ENCODE results near the gene RSPH6A.

RSPH6A gene

DNA sequence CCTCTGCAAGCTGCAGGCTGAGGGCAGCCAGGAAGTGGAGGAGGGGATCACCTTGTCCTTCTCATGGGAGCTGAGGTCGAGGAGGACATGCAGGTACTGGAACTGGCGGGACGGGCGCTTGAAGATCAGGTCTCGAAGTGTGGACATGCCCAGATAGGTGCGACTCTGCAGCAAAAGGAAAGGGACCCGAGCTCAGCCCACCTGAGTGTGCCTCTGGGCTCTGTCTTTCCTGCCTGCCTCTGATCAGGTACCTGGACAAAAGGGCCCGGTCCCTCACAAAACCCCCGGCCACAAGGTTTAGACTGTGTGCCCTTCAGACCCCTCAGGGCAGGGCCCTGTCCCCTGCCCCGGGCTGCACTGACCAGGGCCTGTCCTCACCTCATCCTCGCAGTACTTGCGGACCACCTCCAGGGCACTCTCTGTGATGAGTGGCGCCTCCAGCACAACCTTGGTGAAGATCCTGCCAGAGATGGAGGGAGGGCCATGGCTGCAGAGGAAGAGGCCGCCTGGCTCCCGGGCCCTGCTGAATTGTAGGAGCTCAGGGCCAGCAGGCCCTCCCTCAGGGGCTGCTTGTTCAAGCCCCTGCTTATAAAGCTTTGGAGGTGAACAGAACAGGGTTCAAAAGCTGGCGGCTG is 12.5 kb upstream of the RSPH6A start:
- Histone ChIP-seq H2BK15ac (replicated peaks; ENCODE audit: low read depth) (no peak overlapping the region), H4K5ac (ENCODE audit: low read length) (no peak overlapping the region)

DNA sequence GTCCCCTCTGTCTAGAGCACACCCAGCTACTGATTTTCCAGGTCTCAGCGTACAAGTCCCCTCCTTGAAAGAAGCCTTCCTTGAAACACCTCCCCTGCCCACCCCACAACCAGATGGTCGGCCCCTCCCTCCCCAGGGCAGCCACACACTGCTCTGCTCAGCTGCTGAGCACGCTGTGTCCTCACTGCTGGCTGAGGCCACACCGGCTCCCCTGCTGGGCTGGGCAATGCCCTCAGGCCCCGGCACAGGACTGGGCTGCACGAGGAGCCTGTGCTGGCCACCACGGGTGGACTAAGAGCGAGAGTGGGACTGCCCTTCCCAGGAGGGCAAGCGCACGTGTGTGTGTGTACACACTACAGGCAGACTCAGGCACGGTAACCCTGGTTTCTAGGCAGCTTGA is 11.8 kb upstream of the RSPH6A start:
- H2BK15ac ChIP-seq (replicated peaks; ENCODE audit: low read depth): no peak overlapping the region
- no peak overlapping the region for H2BK5ac ChIP-seq (ENCODE audit: low read length)
- H3K79me2 ChIP-seq (ENCODE audit: control insufficient read depth, insufficient read depth, low read length): no peaks in the 10 kb centered on the region
- no peak overlapping the region for H2BK120ac ChIP-seq (ENCODE audit: low read depth, low read length)
- H3K27ac ChIP-seq (ENCODE audit: low read depth, low read length): no peak overlapping the region
- no peak overlapping the region for H3K9ac ChIP-seq (ENCODE audit: low read length)
- no peak for DNase-seq
- H4K5ac ChIP-seq (ENCODE audit: low read length): no peak overlapping the region
- no peak overlapping the region for H3K18ac ChIP-seq (ENCODE audit: low read length)
- no peaks in the 10 kb centered on the region for H3K4me1 ChIP-seq (ENCODE audit: control insufficient read depth, low read depth, low read length)
- H3K4me2 ChIP-seq (ENCODE audit: low read length): no peak overlapping the region
- H3K4ac ChIP-seq (ENCODE audit: low read depth, low read length): no peak overlapping the region
- H4K8ac ChIP-seq (ENCODE audit: low read depth, low read length): no peak overlapping the region
- no peaks in the 10 kb centered on the region for H3K27me3 ChIP-seq (ENCODE audit: insufficient read depth, low read length, poor library complexity)
- no peaks in the 10 kb centered on the region for H3K79me1 ChIP-seq (ENCODE audit: low read length)
- H2AK5ac ChIP-seq (ENCODE audit: low read length): no peak overlapping the region
- H3K4me3 ChIP-seq (ENCODE audit: low read length): no peak overlapping the region
- H3K36me3 ChIP-seq (ENCODE audit: control insufficient read depth, insufficient read depth, low read length): peaks cover 28% of the 10 kb centered on the region
- no peak overlapping the region for H3K56ac ChIP-seq (ENCODE audit: low read length)
- WGBS (ENCODE audit: extremely low coverage, insufficient coverage, low lambda C conversion rate): no CpG with 5 or more reads among the region's 11 CpGs
- no peak overlapping the region for H3K23ac ChIP-seq (ENCODE audit: low read length)

More for the DNA sequence above, 12.5 kb upstream of the RSPH6A start:
- Histone ChIP-seq H3K36me3 (ENCODE audit: control insufficient read depth, insufficient read depth, low read length) (peaks cover 30% of the 10 kb centered on the region), H2BK5ac (ENCODE audit: low read length) (no peak overlapping the region), H3K23ac (ENCODE audit: low read length) (no peak overlapping the region), H3K4ac (ENCODE audit: low read depth, low read length) (no peak overlapping the region), H3K79me1 (ENCODE audit: low read length) (no peaks in the 10 kb centered on the region), H3K4me1 (ENCODE audit: control insufficient read depth, low read depth, low read length) (no peaks in the 10 kb centered on the region), H3K27me3 (ENCODE audit: insufficient read depth, low read length, poor library complexity) (no peaks in the 10 kb centered on the region), H3K79me2 (ENCODE audit: control insufficient read depth, insufficient read depth, low read length) (no peaks in the 10 kb centered on the region), H3K4me3 (ENCODE audit: low read length) (no peak overlapping the region), H2BK120ac (ENCODE audit: low read depth, low read length) (no peak overlapping the region), H3K4me2 (ENCODE audit: low read length) (no peak overlapping the region), H3K56ac (ENCODE audit: low read length) (no peak overlapping the region), H3K27ac (ENCODE audit: low read depth, low read length) (no peak overlapping the region), H3K9ac (ENCODE audit: low read length) (no peak overlapping the region), H3K18ac (ENCODE audit: low read length) (no peak overlapping the region), H2AK5ac (ENCODE audit: low read length) (no peak overlapping the region), H4K8ac (ENCODE audit: low read depth, low read length) (no peak overlapping the region)
- no peak for DNase-seq
- no CpG with 5 or more reads among the region's 16 CpGs for WGBS (ENCODE audit: extremely low coverage, insufficient coverage, low lambda C conversion rate)

DNA sequence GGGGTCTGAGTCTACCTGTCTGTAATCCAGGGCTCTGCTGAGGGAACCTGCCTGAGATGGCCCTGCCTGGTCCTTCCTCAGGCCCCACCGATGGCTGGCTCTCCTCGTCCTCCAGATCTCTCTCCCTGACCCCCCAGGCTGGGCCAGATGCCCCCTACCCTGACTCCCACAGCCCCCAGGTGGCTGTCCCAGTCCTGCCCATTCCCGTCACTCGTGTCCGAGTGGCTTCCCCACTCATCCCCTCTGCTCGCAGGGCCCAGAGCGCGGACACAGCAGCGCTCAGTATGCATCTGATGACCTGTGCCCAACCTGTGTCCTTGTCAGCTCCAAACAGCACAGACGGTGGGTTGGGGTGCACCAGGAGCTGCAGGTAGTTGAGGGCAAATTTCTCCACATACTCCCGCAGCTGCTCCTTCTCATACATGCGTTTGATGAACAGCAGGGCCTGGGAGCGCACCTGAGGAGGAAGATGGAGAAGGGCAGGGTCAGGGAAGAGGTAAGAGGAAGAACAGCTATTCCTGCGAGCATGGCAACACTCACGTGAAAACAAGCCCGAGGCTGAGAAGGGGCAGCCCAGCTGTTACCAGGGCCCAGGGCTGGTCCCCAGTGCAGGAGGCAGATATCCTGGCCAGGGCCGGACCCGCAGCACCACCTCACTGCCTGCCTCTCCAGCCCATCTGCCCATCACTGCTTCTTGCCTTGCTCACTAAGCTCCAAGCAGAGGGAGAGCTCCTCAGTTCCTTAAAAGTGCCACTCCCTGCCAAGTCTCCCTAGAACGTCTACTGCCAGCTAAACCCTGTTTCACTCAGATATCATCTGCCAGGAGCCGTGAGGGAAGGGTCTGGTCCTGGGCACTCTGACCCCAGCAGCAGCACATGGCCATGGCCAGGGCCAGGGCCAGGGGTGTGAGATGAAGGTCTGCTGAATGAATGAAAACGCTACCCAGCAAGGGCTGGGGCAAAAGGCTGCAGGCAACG is 11.1 kb upstream of the RSPH6A start:
- H3K18ac ChIP-seq (ENCODE audit: low read length): no peak overlapping the region
- H4K5ac ChIP-seq (ENCODE audit: low read length): no peak overlapping the region
- no peak overlapping the region for H2BK15ac ChIP-seq (replicated peaks; ENCODE audit: low read depth)
- no peak overlapping the region for H3K4me2 ChIP-seq (ENCODE audit: low read length)
- no peak overlapping the region for H3K9ac ChIP-seq (ENCODE audit: low read length)
- H3K27me3 ChIP-seq (ENCODE audit: insufficient read depth, low read length, poor library complexity): no peaks in the 10 kb centered on the region
- no peak overlapping the region for H4K8ac ChIP-seq (ENCODE audit: low read depth, low read length)
- no peaks in the 10 kb centered on the region for H3K79me2 ChIP-seq (ENCODE audit: control insufficient read depth, insufficient read depth, low read length)
- no peak overlapping the region for H3K56ac ChIP-seq (ENCODE audit: low read length)
- H2BK5ac ChIP-seq (ENCODE audit: low read length): no peak overlapping the region
- WGBS (ENCODE audit: extremely low coverage, insufficient coverage, low lambda C conversion rate): no CpG with 5 or more reads among the region's 22 CpGs
- H3K23ac ChIP-seq (ENCODE audit: low read length): no peak overlapping the region
- no peak overlapping the region for H3K4ac ChIP-seq (ENCODE audit: low read depth, low read length)
- H3K4me1 ChIP-seq (ENCODE audit: control insufficient read depth, low read depth, low read length): no peaks in the 10 kb centered on the region
- no peak overlapping the region for H2AK5ac ChIP-seq (ENCODE audit: low read length)
- H2BK120ac ChIP-seq (ENCODE audit: low read depth, low read length): no peak overlapping the region
- no peak overlapping the region for H3K4me3 ChIP-seq (ENCODE audit: low read length)
- DNase-seq: no peak
- no peak overlapping the region for H3K27ac ChIP-seq (ENCODE audit: low read depth, low read length)
- H3K79me1 ChIP-seq (ENCODE audit: low read length): no peaks in the 10 kb centered on the region
- H3K36me3 ChIP-seq (ENCODE audit: control insufficient read depth, insufficient read depth, low read length): peaks cover 28% of the 10 kb centered on the region

DNA sequence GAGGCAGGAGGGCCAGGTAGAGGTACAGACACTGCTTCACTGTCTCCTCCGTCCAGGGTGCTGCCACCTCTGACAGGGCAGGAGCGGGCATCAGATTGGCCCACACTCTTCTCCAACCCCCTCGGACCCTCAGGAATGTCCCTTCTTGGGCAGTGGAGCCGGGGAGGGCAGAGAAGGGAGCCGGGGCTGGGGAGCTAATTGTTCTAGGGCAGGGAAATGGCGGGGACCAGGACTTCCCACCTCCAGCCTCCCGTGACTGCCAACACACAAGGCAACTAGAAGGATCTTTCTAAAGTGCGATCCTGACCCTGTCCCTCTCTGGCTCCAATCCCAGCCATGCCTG is 10.1 kb upstream of the RSPH6A start:
- Histone ChIP-seq H3K79me2 (ENCODE audit: control insufficient read depth, insufficient read depth, low read length) (no peaks in the 10 kb centered on the region), H3K27ac (ENCODE audit: low read depth, low read length) (no peak overlapping the region), H3K23ac (ENCODE audit: low read length) (no peak overlapping the region), H3K4me2 (ENCODE audit: low read length) (no peak overlapping the region), H3K9ac (ENCODE audit: low read length) (no peak overlapping the region), H3K18ac (ENCODE audit: low read length) (no peak overlapping the region), H3K36me3 (ENCODE audit: control insufficient read depth, insufficient read depth, low read length) (peaks cover 25% of the 10 kb centered on the region), H2BK15ac (replicated peaks; ENCODE audit: low read depth) (no peak overlapping the region), H3K27me3 (ENCODE audit: insufficient read depth, low read length, poor library complexity) (no peaks in the 10 kb centered on the region), H3K4me1 (ENCODE audit: control insufficient read depth, low read depth, low read length) (no peaks in the 10 kb centered on the region), H2AK5ac (ENCODE audit: low read length) (no peak overlapping the region), H3K4ac (ENCODE audit: low read depth, low read length) (no peak overlapping the region), H2BK5ac (ENCODE audit: low read length) (no peak overlapping the region), H3K56ac (ENCODE audit: low read length) (no peak overlapping the region), H3K4me3 (ENCODE audit: low read length) (no peak overlapping the region), H4K8ac (ENCODE audit: low read depth, low read length) (no peak overlapping the region), H2BK120ac (ENCODE audit: low read depth, low read length) (no peak overlapping the region), H4K5ac (ENCODE audit: low read length) (no peak overlapping the region), H3K79me1 (ENCODE audit: low read length) (no peaks in the 10 kb centered on the region)
- whole genome bisulfite sequencing (ENCODE audit: extremely low coverage, insufficient coverage, low lambda C conversion rate): no CpG with 5 or more reads among the region's 8 CpGs
- DNase-seq: no peak

DNA sequence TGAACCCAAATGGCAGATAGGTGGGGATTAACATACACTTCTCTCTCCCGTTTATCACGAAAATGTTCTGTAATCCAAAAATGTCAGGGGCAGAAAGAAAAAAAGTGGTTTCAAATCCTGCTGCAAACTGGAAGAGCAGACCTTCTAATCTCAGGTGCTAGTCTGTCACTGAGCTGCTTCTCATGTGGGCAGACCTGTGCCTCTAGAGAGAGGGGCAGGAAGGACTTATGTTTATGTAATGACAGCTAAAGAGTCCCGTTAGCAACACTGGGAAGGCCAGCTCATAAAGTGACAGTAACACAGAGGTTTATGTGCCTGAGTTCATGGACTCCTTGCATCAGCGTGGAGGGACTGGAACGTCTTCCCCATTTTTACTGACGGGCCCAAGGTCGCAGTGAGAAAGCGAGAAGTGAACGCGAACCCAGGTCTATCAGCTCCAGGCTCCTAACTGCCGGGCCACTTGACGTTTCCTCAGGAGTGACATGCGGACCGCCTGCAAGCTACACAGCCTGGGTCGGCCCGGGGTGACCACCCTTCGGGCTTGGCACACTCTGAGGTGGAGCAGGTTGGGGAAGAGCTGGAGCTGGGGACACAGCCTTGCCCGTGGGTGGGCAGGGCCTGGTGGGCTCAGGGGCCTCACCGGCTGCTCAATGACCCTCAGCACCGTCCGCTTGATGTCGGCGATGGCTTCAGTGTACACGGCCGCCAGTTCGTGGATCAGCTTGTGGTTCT is 9.6 kb upstream of the RSPH6A start:
- no peak overlapping the region for H3K9ac ChIP-seq (ENCODE audit: low read length)
- WGBS (ENCODE audit: extremely low coverage, insufficient coverage, low lambda C conversion rate): no CpG with 5 or more reads among the region's 26 CpGs
- no peak overlapping the region for H4K8ac ChIP-seq (ENCODE audit: low read depth, low read length)

More for the DNA sequence above, 9.6 kb upstream of the RSPH6A start:
- no peak overlapping the region for H3K23ac ChIP-seq (ENCODE audit: low read length)
- H3K36me3 ChIP-seq (ENCODE audit: control insufficient read depth, insufficient read depth, low read length): peaks cover 22% of the 10 kb centered on the region
- H2BK5ac ChIP-seq (ENCODE audit: low read length): no peak overlapping the region
- no peak overlapping the region for H3K4me2 ChIP-seq (ENCODE audit: low read length)
- H3K79me1 ChIP-seq (ENCODE audit: low read length): no peaks in the 10 kb centered on the region
- H3K18ac ChIP-seq (ENCODE audit: low read length): no peak overlapping the region
- no peak overlapping the region for H2BK15ac ChIP-seq (replicated peaks; ENCODE audit: low read depth)
- no peak overlapping the region for H2AK5ac ChIP-seq (ENCODE audit: low read length)
- no peak overlapping the region for H4K5ac ChIP-seq (ENCODE audit: low read length)
- DNase-seq: no peak
- no peak overlapping the region for H3K4me3 ChIP-seq (ENCODE audit: low read length)
- H3K56ac ChIP-seq (ENCODE audit: low read length): no peak overlapping the region
- H3K4ac ChIP-seq (ENCODE audit: low read depth, low read length): no peak overlapping the region
- no peaks in the 10 kb centered on the region for H3K4me1 ChIP-seq (ENCODE audit: control insufficient read depth, low read depth, low read length)
- no peaks in the 10 kb centered on the region for H3K79me2 ChIP-seq (ENCODE audit: control insufficient read depth, insufficient read depth, low read length)
- no peaks in the 10 kb centered on the region for H3K27me3 ChIP-seq (ENCODE audit: insufficient read depth, low read length, poor library complexity)
- H3K27ac ChIP-seq (ENCODE audit: low read depth, low read length): no peak overlapping the region
- H2BK120ac ChIP-seq (ENCODE audit: low read depth, low read length): no peak overlapping the region

All from mesendoderm (in vitro differentiated cells).